ENCODE results near the gene PGBD5.

The PGBD5 gene

GRCh38 chr1:230312676-230313075, 113.5 kb downstream of the PGBD5 start:
- intact Hi-C loops (cut with DNase I; ENCODE audit: low total_unique reads) = no loop called here
- no peak overlapping the region for H3K4me3 ChIP-seq
- H3K27ac ChIP-seq = no peak overlapping the region
- TF ChIP-seq CTCF (IDR thresholded peaks at IDR 0.05) = no peak
- no peaks in the 10 kb centered on the region for H3K9me3 ChIP-seq
- DNase-seq = no peak
- H3K4me1 ChIP-seq = peaks cover 0 to 3% (median 0%) of the 10 kb centered on the region in 4 donors
- H3K36me3 ChIP-seq = no peaks in the 10 kb centered on the region
- peaks cover 0 to 3% of the 10 kb centered on the region in 2 donors for H3K27me3 ChIP-seq

GRCh38 chr1:230310381-230311163, 115.6 kb downstream of the PGBD5 start:
- H3K9me3 ChIP-seq = no peaks in the 10 kb centered on the region
- peaks cover 0 to 3% (median 0%) of the 10 kb centered on the region in 4 donors for H3K4me1 ChIP-seq
- TF ChIP-seq CTCF (IDR thresholded peaks at IDR 0.05) = peak; percentile 87 to 93
- H3K36me3 ChIP-seq = no peaks in the 10 kb centered on the region
- no peak overlapping the region for H3K4me3 ChIP-seq
- H3K27ac ChIP-seq = no peak overlapping the region
- DNase-seq = peak; percentile 81 to 83
- intact Hi-C loops (cut with DNase I; ENCODE audit: low total_unique reads) = loop anchor here (2.0 kb wide), 1 partner anchor 650 kb away; no protein-coding TSS in a partner anchor
- H3K27me3 ChIP-seq = peaks cover 0 to 3% of the 10 kb centered on the region in 2 donors

GRCh38 chr1:230309646-230310177, 116.4 kb downstream of the PGBD5 start:
- peaks cover 0 to 3% of the 10 kb centered on the region in 2 donors for H3K27me3 ChIP-seq
- TF ChIP-seq CTCF (IDR thresholded peaks at IDR 0.05) = no peak
- H3K4me1 ChIP-seq = peaks cover 0 to 3% (median 0%) of the 10 kb centered on the region in 4 donors
- H3K36me3 ChIP-seq = no peaks in the 10 kb centered on the region
- no peak overlapping the region for H3K27ac ChIP-seq
- intact Hi-C loops (cut with DNase I; ENCODE audit: low total_unique reads) = loop anchor here (2.0 to 10.0 kb wide), 2 partner anchors 105 to 649 kb away; no protein-coding TSS in a partner anchor
- no peaks in the 10 kb centered on the region for H3K9me3 ChIP-seq
- H3K4me3 ChIP-seq = no peak overlapping the region
- DNase-seq = no peak

- H3K36me3 ChIP-seq = no peaks in the 10 kb centered on the region
- no peaks in the 10 kb centered on the region for H3K9me3 ChIP-seq
- no peak overlapping the region for H3K27ac ChIP-seq
- intact Hi-C loops (cut with DNase I; ENCODE audit: low total_unique reads) = loop anchor here (10.0 kb wide), 1 partner anchor 104 kb away; no protein-coding TSS in a partner anchor
- no peak for DNase-seq
- peaks cover 0 to 3% (median 0%) of the 10 kb centered on the region in 4 donors for H3K4me1 ChIP-seq
- H3K27me3 ChIP-seq = peaks cover 0 to 1% of the 10 kb centered on the region in 2 donors
- TF ChIP-seq CTCF (IDR thresholded peaks at IDR 0.05) = no peak
- no peak overlapping the region for H3K4me3 ChIP-seq
Observed at GRCh38 chr1:230308821-230309220, 117.3 kb downstream of the PGBD5 start.

- Histone ChIP-seq H3K36me3 (no peaks in the 10 kb centered on the region), H3K4me1 (peaks cover 0 to 3% (median 0%) of the 10 kb centered on the region in 4 donors), H3K27me3 (no peaks in the 10 kb centered on the region), H3K4me3 (no peak overlapping the region), H3K9me3 (no peaks in the 10 kb centered on the region), H3K27ac (no peak overlapping the region)
- TF ChIP-seq CTCF (IDR thresholded peaks at IDR 0.05) = no peak
- peak in 1 of 2 donors; percentile 35 for DNase-seq
- intact Hi-C loops (cut with DNase I; ENCODE audit: low total_unique reads) = loop anchor here (10.0 kb wide), 1 partner anchor 103 kb away; no protein-coding TSS in a partner anchor
Observed at GRCh38 chr1:230308039-230308438, 118.1 kb downstream of the PGBD5 start.
